Mesendoderm (in vitro differentiated cells): Measurements from ENCODE around the gene EPHA10.

ENCODE experiments used
- DNase-seq: peaks from one replicate; pipeline ENCODE4 v3.0.0; 2013
- H2AK5ac ChIP-seq: 2 replicates; pipeline ENCODE4 v1.6.1; 2013; ENCODE audit warnings: low read length, inconsistent platforms
- H2BK120ac ChIP-seq: 2 replicates; pipeline ENCODE4 v1.6.1; 2013; ENCODE audit warnings: low read depth, mild to moderate bottlenecking, low read length, moderate library complexity, mixed read lengths
- H2BK15ac ChIP-seq: replicated peaks from 2 replicates; pipeline ENCODE4 v1.6.1; 2013; ENCODE audit warnings: low read depth, mild to moderate bottlenecking, moderate library complexity
- H2BK5ac ChIP-seq: 2 replicates; pipeline ENCODE4 v1.6.1; 2013; ENCODE audit warnings: low read length, inconsistent platforms
- H3K18ac ChIP-seq: 2 replicates; pipeline ENCODE4 v1.6.1; 2013; ENCODE audit warnings: mild to moderate bottlenecking, low read length, mixed read lengths
- H3K23ac ChIP-seq: one replicate; pipeline ENCODE4 v1.6.1; 2013; ENCODE audit warnings: low read length
- H3K27ac ChIP-seq: 2 replicates; pipeline ENCODE4 v1.5.1; 2013; ENCODE audit warnings: low read depth, mild to moderate bottlenecking, inconsistent platforms, low read length, moderate library complexity
- H3K27me3 ChIP-seq: 2 replicates; pipeline ENCODE4 v1.6.1; 2013; ENCODE audit warnings: low read length, control low read depth, mild to moderate bottlenecking, inconsistent platforms; ENCODE audit not compliant: insufficient read depth, poor library complexity
- H3K36me3 ChIP-seq: 2 replicates; pipeline ENCODE4 v1.6.1; 2013; ENCODE audit warnings: low read length, inconsistent platforms; ENCODE audit not compliant: control insufficient read depth, insufficient read depth
- H3K4ac ChIP-seq: one replicate; pipeline ENCODE4 v1.6.1; 2013; ENCODE audit warnings: low read depth, mild to moderate bottlenecking, low read length, moderate library complexity
- H3K4me1 ChIP-seq: 2 replicates; pipeline ENCODE4 v1.6.1; 2013; ENCODE audit warnings: low read depth, low read length, inconsistent platforms; ENCODE audit not compliant: control insufficient read depth
- H3K4me2 ChIP-seq: 2 replicates; pipeline ENCODE4 v1.6.1; 2013; ENCODE audit warnings: low read length
- H3K4me3 ChIP-seq: 2 replicates; pipeline ENCODE4 v1.5.1; 2013; ENCODE audit warnings: mild to moderate bottlenecking, low read length
- H3K56ac ChIP-seq: one replicate; pipeline ENCODE4 v1.6.1; 2013; ENCODE audit warnings: low read length
- H3K79me1 ChIP-seq: 2 replicates; pipeline ENCODE4 v1.6.1; 2013; ENCODE audit warnings: low read length, inconsistent platforms
- H3K79me2 ChIP-seq: 2 replicates; pipeline ENCODE4 v1.6.1; 2013; ENCODE audit warnings: mild to moderate bottlenecking, low read length; ENCODE audit not compliant: control insufficient read depth, insufficient read depth
- H3K9ac ChIP-seq: 2 replicates; pipeline ENCODE4 v1.6.1; 2013; ENCODE audit warnings: low read length, inconsistent platforms
- H4K5ac ChIP-seq: one replicate; pipeline ENCODE4 v1.6.1; 2013; ENCODE audit warnings: low read length
- H4K8ac ChIP-seq: one replicate; pipeline ENCODE4 v1.6.1; 2013; ENCODE audit warnings: low read depth, mild to moderate bottlenecking, control low read depth, low read length, moderate library complexity
- WGBS: extraction: QIAGEN DNeasy Blood & Tissue Kit; methylation state at CpG from one replicate; pipeline ENCODE4 v1.1.7; 2013; ENCODE audit warnings: low lambda C conversion rate, missing lambda C conversion rate; ENCODE audit not compliant: insufficient coverage; ENCODE audit errors: extremely low coverage; 5-methylcytosine and 5-hydroxymethylcytosine counted together

Gene EPHA10

DNA sequence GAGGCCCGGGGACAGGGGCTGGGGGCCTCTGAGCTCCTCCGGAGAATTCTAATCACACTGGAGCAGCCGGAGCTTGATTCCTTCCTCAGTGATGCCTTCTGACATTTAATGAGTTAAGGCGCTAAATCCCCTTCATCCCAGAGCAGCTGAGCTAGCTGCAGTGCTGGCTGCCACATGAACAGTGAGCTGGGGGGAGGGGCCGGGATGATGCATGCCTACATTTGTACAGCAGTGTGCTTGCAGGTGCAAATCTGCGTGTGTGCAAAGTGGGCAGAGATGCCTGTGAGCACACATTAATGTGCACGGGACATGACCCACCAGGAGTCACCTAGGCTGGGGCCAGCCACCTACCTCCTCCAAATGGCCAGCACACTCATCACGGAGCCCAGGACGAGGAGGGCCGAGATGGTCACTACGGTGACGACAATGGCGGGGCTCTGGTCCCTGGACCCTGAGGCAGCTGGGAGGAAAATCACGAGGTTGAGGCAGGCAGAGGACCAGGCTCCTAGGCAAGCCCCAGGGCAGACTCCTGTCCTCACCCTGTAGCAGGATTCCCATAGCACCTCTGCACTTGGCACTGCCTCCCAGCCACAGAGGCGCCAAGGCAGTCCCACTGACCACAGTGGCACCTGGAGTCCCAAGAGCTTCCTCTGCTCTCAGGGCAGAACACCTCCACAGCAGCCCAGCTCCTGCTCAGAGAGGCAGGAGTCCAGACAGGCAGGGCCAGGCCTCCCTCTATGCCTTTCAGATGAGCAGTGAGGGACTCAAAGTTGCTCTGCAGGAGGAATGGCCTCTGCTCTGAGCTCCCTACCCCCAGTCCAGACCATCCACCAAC lies 38.0 kb downstream of the EPHA10 start:
- no peak for DNase-seq
- Histone ChIP-seq H3K56ac (no peak overlapping the region), H4K8ac (no peak overlapping the region), H3K36me3 (no peaks in the 10 kb centered on the region), H3K79me2 (no peaks in the 10 kb centered on the region), H3K4me1 (peaks cover 6% of the 10 kb centered on the region), H3K79me1 (no peaks in the 10 kb centered on the region), H3K4me3 (no peak overlapping the region), H2AK5ac (no peak overlapping the region), H3K27ac (no peak overlapping the region), H3K9ac (no peak overlapping the region), H3K27me3 (no peaks in the 10 kb centered on the region), H2BK5ac (no peak overlapping the region), H3K4me2 (no peak overlapping the region), H3K18ac (no peak overlapping the region), H3K23ac (no peak overlapping the region), H2BK15ac (no peak overlapping the region), H3K4ac (no peak overlapping the region), H4K5ac (no peak overlapping the region), H2BK120ac (no peak overlapping the region)
- no CpG with 5 or more reads among the region's 15 CpGs for WGBS

DNA sequence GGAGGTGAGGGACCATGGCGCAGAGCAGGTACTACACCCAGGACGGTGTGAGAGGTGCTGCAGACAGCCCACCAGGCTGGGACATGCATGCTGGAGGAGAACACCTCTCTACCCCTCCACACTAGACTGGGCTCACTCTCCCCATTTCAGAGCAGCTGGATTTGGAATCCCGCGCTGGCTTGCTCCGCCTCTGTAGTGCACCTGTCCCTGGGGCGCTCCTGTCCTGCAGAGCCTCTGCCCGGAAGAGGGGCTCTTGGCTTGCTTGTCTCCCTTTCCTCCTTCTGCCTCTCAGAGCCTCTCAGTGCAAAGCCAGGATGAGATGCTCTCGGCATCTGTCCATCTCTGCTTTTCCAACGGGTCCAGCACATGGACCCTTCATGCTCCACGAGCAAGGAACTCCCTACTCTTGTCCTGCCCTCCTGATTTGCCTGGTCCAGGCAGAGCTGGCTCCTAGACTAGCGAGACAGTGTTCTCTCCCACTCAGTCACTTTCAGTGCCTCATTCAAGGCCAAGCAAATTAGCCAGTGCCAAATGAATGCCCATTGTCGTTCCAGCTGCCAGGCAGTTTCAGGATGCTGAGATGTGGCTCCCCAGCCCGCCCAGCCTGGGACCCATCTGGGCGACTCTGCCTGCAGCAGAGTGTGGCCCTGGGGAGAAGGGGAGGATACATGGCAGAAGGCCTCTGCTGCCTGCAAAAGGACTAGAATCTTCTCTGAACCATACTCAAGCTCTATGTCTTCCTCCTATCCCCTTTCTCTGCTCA lies 38.9 kb downstream of the EPHA10 start:
- no peaks in the 10 kb centered on the region for H3K79me1 ChIP-seq
- H3K4me3 ChIP-seq, result no peak overlapping the region
- H2BK15ac ChIP-seq, result no peak overlapping the region
- H3K27me3 ChIP-seq, result no peaks in the 10 kb centered on the region
- H3K23ac ChIP-seq, result no peak overlapping the region
- no CpG with 5 or more reads among the region's 14 CpGs for WGBS
- H3K36me3 ChIP-seq, result no peaks in the 10 kb centered on the region
- no peak overlapping the region for H3K27ac ChIP-seq
- H4K5ac ChIP-seq, result no peak overlapping the region
- H3K4me2 ChIP-seq, result no peak overlapping the region
- no peak overlapping the region for H4K8ac ChIP-seq
- H3K18ac ChIP-seq, result no peak overlapping the region
- no peak overlapping the region for H3K56ac ChIP-seq
- H2AK5ac ChIP-seq, result no peak overlapping the region
- H2BK120ac ChIP-seq, result no peak overlapping the region
- no peak overlapping the region for H3K4ac ChIP-seq
- no peak for DNase-seq
- no peak overlapping the region for H2BK5ac ChIP-seq
- H3K9ac ChIP-seq, result no peak overlapping the region
- peaks cover 6% of the 10 kb centered on the region for H3K4me1 ChIP-seq
- H3K79me2 ChIP-seq, result no peaks in the 10 kb centered on the region

DNA sequence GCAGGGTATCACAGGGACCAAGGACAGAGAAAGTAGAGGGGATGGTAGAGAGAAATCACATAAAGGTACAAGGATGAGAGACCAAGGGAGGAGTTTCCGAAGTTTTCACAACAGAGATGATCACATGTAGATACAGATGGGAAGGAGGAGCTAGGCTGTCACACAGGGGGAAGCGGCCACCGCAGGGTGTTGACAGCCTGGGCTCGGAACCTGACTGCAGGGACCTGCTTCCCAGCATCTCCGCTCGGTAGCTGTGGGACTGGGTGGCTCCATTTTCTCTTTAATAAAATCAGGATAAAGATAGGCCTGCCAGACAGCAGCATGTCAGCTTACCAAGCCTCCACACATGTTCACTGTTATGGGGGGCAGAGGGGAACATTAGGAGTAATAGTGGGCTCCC lies 40.3 kb downstream of the EPHA10 start:
- Histone ChIP-seq H4K8ac (no peak overlapping the region), H2AK5ac (no peak overlapping the region), H2BK120ac (no peak overlapping the region), H3K27ac (no peak overlapping the region), H3K4me1 (peaks cover 6% of the 10 kb centered on the region), H3K4me2 (no peak overlapping the region), H3K36me3 (no peaks in the 10 kb centered on the region), H3K23ac (no peak overlapping the region), H3K18ac (no peak overlapping the region), H3K56ac (no peak overlapping the region), H3K9ac (no peak overlapping the region), H4K5ac (no peak overlapping the region), H3K79me2 (no peaks in the 10 kb centered on the region), H2BK15ac (no peak overlapping the region), H3K4me3 (no peak overlapping the region), H3K27me3 (no peaks in the 10 kb centered on the region), H2BK5ac (no peak overlapping the region), H3K79me1 (no peaks in the 10 kb centered on the region), H3K4ac (no peak overlapping the region)
- DNase-seq, result no peak
- no CpG with 5 or more reads among the region's 6 CpGs for WGBS

GRCh38 chr1:37723390-37724078 lies 41.4 kb downstream of the EPHA10 start:
- H3K79me2 ChIP-seq, result no peaks in the 10 kb centered on the region
- no peak overlapping the region for H3K27ac ChIP-seq
- no peak overlapping the region for H3K4ac ChIP-seq
- no peak overlapping the region for H3K56ac ChIP-seq
- H2BK120ac ChIP-seq, result no peak overlapping the region
- H3K4me3 ChIP-seq, result no peak overlapping the region
- H2BK5ac ChIP-seq, result no peak overlapping the region
- no peak overlapping the region for H3K18ac ChIP-seq
- no peak overlapping the region for H4K5ac ChIP-seq
- H2AK5ac ChIP-seq, result no peak overlapping the region
- peak; percentile 44 for DNase-seq
- H3K27me3 ChIP-seq, result no peaks in the 10 kb centered on the region
- H3K4me2 ChIP-seq, result no peak overlapping the region
- no CpG with 5 or more reads among the region's 11 CpGs for WGBS
- no peak overlapping the region for H4K8ac ChIP-seq
- no peaks in the 10 kb centered on the region for H3K36me3 ChIP-seq
- no peak overlapping the region for H3K9ac ChIP-seq
- H3K4me1 ChIP-seq, result peaks cover 6% of the 10 kb centered on the region
- H3K79me1 ChIP-seq, result no peaks in the 10 kb centered on the region
- no peak overlapping the region for H2BK15ac ChIP-seq
- H3K23ac ChIP-seq, result no peak overlapping the region

DNA sequence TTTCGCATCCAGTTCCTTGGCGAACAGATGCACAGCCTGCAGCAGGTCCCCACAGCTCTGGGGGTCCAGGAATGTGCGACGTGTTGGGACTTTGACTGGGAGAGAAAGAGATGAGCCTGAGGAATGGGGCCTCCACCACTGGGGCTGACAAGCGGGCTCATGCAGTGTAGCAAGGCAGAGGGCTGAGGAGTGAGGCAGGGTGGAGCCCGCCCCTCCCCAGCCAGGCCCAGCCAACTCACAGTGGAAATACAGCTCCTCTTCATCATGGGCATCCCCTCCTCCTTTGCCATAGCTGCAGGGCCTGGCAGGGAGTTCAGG lies 41.9 kb downstream of the EPHA10 start:
- Histone ChIP-seq H3K23ac (no peak overlapping the region), H2BK5ac (no peak overlapping the region), H3K18ac (no peak overlapping the region), H3K79me1 (no peaks in the 10 kb centered on the region), H2AK5ac (no peak overlapping the region), H4K5ac (no peak overlapping the region), H3K56ac (no peak overlapping the region), H3K4ac (no peak overlapping the region), H2BK15ac (no peak overlapping the region), H4K8ac (no peak overlapping the region), H3K4me1 (peaks cover 6% of the 10 kb centered on the region), H3K27ac (no peak overlapping the region), H3K79me2 (no peaks in the 10 kb centered on the region), H3K4me2 (no peak overlapping the region), H3K4me3 (no peak overlapping the region), H3K9ac (no peak overlapping the region), H3K36me3 (no peaks in the 10 kb centered on the region), H2BK120ac (no peak overlapping the region), H3K27me3 (no peaks in the 10 kb centered on the region)
- no peak for DNase-seq
- no CpG with 5 or more reads among the region's 6 CpGs for WGBS
